ENCODE results near the gene CYP24A1.

The CYP24A1 gene

GRCh38 chr20:54203281-54203680, 29.5 kb upstream of the CYP24A1 start:
- H3K23ac ChIP-seq (ENCODE audit: low read depth, low read length, poor library complexity), result no peak overlapping the region
- H2BK120ac ChIP-seq (ENCODE audit: low read depth, low read length), result no peak overlapping the region
- no peak overlapping the region for H4K91ac ChIP-seq (ENCODE audit: low read depth, low read length, poor library complexity)
- H2BK12ac ChIP-seq (ENCODE audit: low read length), result no peak overlapping the region
- H3K4me1 ChIP-seq (ENCODE audit: control insufficient read depth in 2 of 2, insufficient read depth in 1 of 2, low read depth in 1 of 2, low read length in 2 of 2), result no peaks in the 10 kb centered on the region
- WGBS, 2 donors (ENCODE audit: extremely low coverage in 2 of 2, insufficient read length in 2 of 2, insufficient replicate concordance in 1 of 2), result no CpG with 5 or more reads among the region's 5 CpGs
- no peaks in the 10 kb centered on the region for H3K79me1 ChIP-seq (ENCODE audit: low read depth, low read length)
- H4K8ac ChIP-seq (ENCODE audit: low read depth, low read length), result no peak overlapping the region
- no peak overlapping the region for H2BK5ac ChIP-seq (ENCODE audit: low read length)
- H3K14ac ChIP-seq (ENCODE audit: low read length), result no peak overlapping the region
- H3K27ac ChIP-seq (replicated peaks; ENCODE audit: low read length), result no peak overlapping the region
- DNase-seq (ENCODE audit: low spot score), result no peak
- no peak overlapping the region for H3K18ac ChIP-seq (ENCODE audit: low read length)
- no peaks in the 10 kb centered on the region for H3K9me3 ChIP-seq (replicated peaks in 1 of 2; ENCODE audit: control insufficient read depth in 2 of 2, insufficient read depth in 1 of 2, low read depth in 1 of 2, low read length in 2 of 2)
- H2AFZ ChIP-seq (ENCODE audit: low read length), result no peak overlapping the region
- H3K4ac ChIP-seq (ENCODE audit: low read length), result no peak overlapping the region
- H2BK15ac ChIP-seq (ENCODE audit: low read length), result no peak overlapping the region
- H3K27me3 ChIP-seq (ENCODE audit: control insufficient read depth in 3 of 3, insufficient read depth in 3 of 3, low read depth in 1 of 3, low read length in 3 of 3), result peaks cover 0 to 19% (median 0%) of the 10 kb centered on the region in 3 experiments
- H3K4me3 ChIP-seq (ENCODE audit: low read length in 2 of 2), result no peak overlapping the region
- peaks cover 0 to 2% of the 10 kb centered on the region in 2 donors for H3K36me3 ChIP-seq (replicated peaks in 1 of 2; ENCODE audit: control insufficient read depth in 2 of 2, insufficient read depth in 2 of 2, low read length in 2 of 2)
- no peak overlapping the region for H3K9ac ChIP-seq (ENCODE audit: low read depth, low read length, poor library complexity)
- no peak overlapping the region for H2AK5ac ChIP-seq (ENCODE audit: low read depth, low read length)
- no peak overlapping the region for H3K4me2 ChIP-seq (ENCODE audit: insufficient read depth, low read length, poor library complexity, severe bottlenecking)

GRCh38 chr20:54201268-54201846, 27.6 kb upstream of the CYP24A1 start:
- Histone ChIP-seq H4K91ac (ENCODE audit: low read depth, low read length, poor library complexity) (no peak overlapping the region), H3K27ac (replicated peaks; ENCODE audit: low read length) (no peak overlapping the region), H2AK5ac (ENCODE audit: low read depth, low read length) (no peak overlapping the region), H3K23ac (ENCODE audit: low read depth, low read length, poor library complexity) (no peak overlapping the region), H3K9me3 (replicated peaks in 1 of 2; ENCODE audit: control insufficient read depth in 2 of 2, insufficient read depth in 1 of 2, low read depth in 1 of 2, low read length in 2 of 2) (no peaks in the 10 kb centered on the region), H3K9ac (ENCODE audit: low read depth, low read length, poor library complexity) (no peak overlapping the region), H3K4me3 (ENCODE audit: low read length in 2 of 2) (no peak overlapping the region), H3K14ac (ENCODE audit: low read length) (no peak overlapping the region), H3K4me1 (ENCODE audit: control insufficient read depth in 2 of 2, insufficient read depth in 1 of 2, low read depth in 1 of 2, low read length in 2 of 2) (no peaks in the 10 kb centered on the region), H2BK15ac (ENCODE audit: low read length) (no peak overlapping the region), H2AFZ (ENCODE audit: low read length) (no peak overlapping the region), H4K8ac (ENCODE audit: low read depth, low read length) (no peak overlapping the region), H3K4ac (ENCODE audit: low read length) (no peak overlapping the region), H3K18ac (ENCODE audit: low read length) (no peak overlapping the region), H3K4me2 (ENCODE audit: insufficient read depth, low read length, poor library complexity, severe bottlenecking) (no peak overlapping the region), H3K79me1 (ENCODE audit: low read depth, low read length) (no peaks in the 10 kb centered on the region), H2BK120ac (ENCODE audit: low read depth, low read length) (no peak overlapping the region), H3K36me3 (replicated peaks in 1 of 2; ENCODE audit: control insufficient read depth in 2 of 2, insufficient read depth in 2 of 2, low read length in 2 of 2) (peaks cover 0 to 2% of the 10 kb centered on the region in 2 donors), H2BK5ac (ENCODE audit: low read length) (no peak overlapping the region), H3K27me3 (ENCODE audit: control insufficient read depth in 3 of 3, insufficient read depth in 3 of 3, low read depth in 1 of 3, low read length in 3 of 3) (peaks cover 0 to 19% (median 0%) of the 10 kb centered on the region in 3 experiments), H2BK12ac (ENCODE audit: low read length) (no peak overlapping the region)
- no peak for DNase-seq (ENCODE audit: low spot score)
- no CpG with 5 or more reads among the region's 4 CpGs for WGBS, 2 donors (ENCODE audit: extremely low coverage in 2 of 2, insufficient read length in 2 of 2, insufficient replicate concordance in 1 of 2)

- DNase-seq (ENCODE audit: low spot score), result no peak
- H2BK120ac ChIP-seq (ENCODE audit: low read depth, low read length), result no peak overlapping the region
- no peak overlapping the region for H2BK12ac ChIP-seq (ENCODE audit: low read length)
- H2BK5ac ChIP-seq (ENCODE audit: low read length), result no peak overlapping the region
- peaks cover 0 to 2% of the 10 kb centered on the region in 2 donors for H3K4me1 ChIP-seq (ENCODE audit: control insufficient read depth in 2 of 2, insufficient read depth in 1 of 2, low read depth in 1 of 2, low read length in 2 of 2)
- no peak overlapping the region for H2AK5ac ChIP-seq (ENCODE audit: low read depth, low read length)
- H3K27ac ChIP-seq (replicated peaks; ENCODE audit: low read length), result no peak overlapping the region
- peaks cover 0 to 19% (median 0%) of the 10 kb centered on the region in 3 experiments for H3K27me3 ChIP-seq (ENCODE audit: control insufficient read depth in 3 of 3, insufficient read depth in 3 of 3, low read depth in 1 of 3, low read length in 3 of 3)
- H2BK15ac ChIP-seq (ENCODE audit: low read length), result no peak overlapping the region
- WGBS, 2 donors (ENCODE audit: extremely low coverage in 2 of 2, insufficient read length in 2 of 2, insufficient replicate concordance in 1 of 2), result no CpG with 5 or more reads among the region's 7 CpGs
- H3K79me1 ChIP-seq (ENCODE audit: low read depth, low read length), result no peaks in the 10 kb centered on the region
- no peaks in the 10 kb centered on the region for H3K9me3 ChIP-seq (replicated peaks in 1 of 2; ENCODE audit: control insufficient read depth in 2 of 2, insufficient read depth in 1 of 2, low read depth in 1 of 2, low read length in 2 of 2)
- H3K36me3 ChIP-seq (replicated peaks in 1 of 2; ENCODE audit: control insufficient read depth in 2 of 2, insufficient read depth in 2 of 2, low read length in 2 of 2), result peaks cover 0 to 2% of the 10 kb centered on the region in 2 donors
- no peak overlapping the region for H3K4me3 ChIP-seq (ENCODE audit: low read length in 2 of 2)
- no peak overlapping the region for H3K4me2 ChIP-seq (ENCODE audit: insufficient read depth, low read length, poor library complexity, severe bottlenecking)
- H3K4ac ChIP-seq (ENCODE audit: low read length), result no peak overlapping the region
- H3K23ac ChIP-seq (ENCODE audit: low read depth, low read length, poor library complexity), result no peak overlapping the region
- H3K14ac ChIP-seq (ENCODE audit: low read length), result no peak overlapping the region
- no peak overlapping the region for H4K8ac ChIP-seq (ENCODE audit: low read depth, low read length)
- no peak overlapping the region for H3K9ac ChIP-seq (ENCODE audit: low read depth, low read length, poor library complexity)
- no peak overlapping the region for H3K18ac ChIP-seq (ENCODE audit: low read length)
- H2AFZ ChIP-seq (ENCODE audit: low read length), result no peak overlapping the region
- no peak overlapping the region for H4K91ac ChIP-seq (ENCODE audit: low read depth, low read length, poor library complexity)
Observed at GRCh38 chr20:54200487-54201267, 26.9 kb upstream of the CYP24A1 start.

DNA sequence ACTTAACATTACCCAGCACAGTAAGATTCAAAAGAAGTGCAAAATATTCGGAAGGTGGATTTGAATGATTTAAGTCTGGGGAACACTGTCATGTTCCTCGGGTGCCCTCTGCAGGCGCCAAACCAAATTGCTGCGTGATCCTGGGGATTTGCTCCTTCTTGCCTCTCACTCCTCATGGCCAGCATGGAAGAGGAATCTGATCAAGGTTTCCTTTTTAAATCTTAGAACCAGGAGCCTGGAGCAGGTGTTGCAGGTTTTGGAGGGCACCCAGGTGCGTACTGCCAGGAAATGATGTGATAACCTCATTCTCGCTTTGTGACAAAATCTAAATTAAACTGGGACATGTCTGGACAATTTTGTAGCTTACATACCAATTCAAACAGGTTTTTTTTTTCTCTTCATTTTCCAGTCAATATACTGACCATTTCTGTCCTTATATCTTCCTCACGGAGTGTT, 26.0 kb upstream of the CYP24A1 start:
- H3K27ac ChIP-seq (replicated peaks; ENCODE audit: low read length), result no peak overlapping the region
- no peak overlapping the region for H2BK12ac ChIP-seq (ENCODE audit: low read length)
- H3K4me1 ChIP-seq (ENCODE audit: control insufficient read depth in 2 of 2, insufficient read depth in 1 of 2, low read depth in 1 of 2, low read length in 2 of 2), result peaks cover 0 to 2% of the 10 kb centered on the region in 2 donors
- H2BK15ac ChIP-seq (ENCODE audit: low read length), result no peak overlapping the region
- H3K18ac ChIP-seq (ENCODE audit: low read length), result no peak overlapping the region
- no peak overlapping the region for H3K14ac ChIP-seq (ENCODE audit: low read length)
- no peak overlapping the region for H2BK120ac ChIP-seq (ENCODE audit: low read depth, low read length)
- H3K79me1 ChIP-seq (ENCODE audit: low read depth, low read length), result no peaks in the 10 kb centered on the region
- H4K8ac ChIP-seq (ENCODE audit: low read depth, low read length), result no peak overlapping the region
- WGBS, 2 donors (ENCODE audit: extremely low coverage in 2 of 2, insufficient read length in 2 of 2, insufficient replicate concordance in 1 of 2), result no CpG with 5 or more reads among the region's 7 CpGs
- H3K23ac ChIP-seq (ENCODE audit: low read depth, low read length, poor library complexity), result no peak overlapping the region
- H2AFZ ChIP-seq (ENCODE audit: low read length), result peak overlapping the region; percentile 58
- no peak overlapping the region for H2AK5ac ChIP-seq (ENCODE audit: low read depth, low read length)
- peak; percentile 69 for DNase-seq (ENCODE audit: low spot score)
- no peak overlapping the region for H3K9ac ChIP-seq (ENCODE audit: low read depth, low read length, poor library complexity)
- peaks cover 0 to 19% (median 0%) of the 10 kb centered on the region in 3 experiments for H3K27me3 ChIP-seq (ENCODE audit: control insufficient read depth in 3 of 3, insufficient read depth in 3 of 3, low read depth in 1 of 3, low read length in 3 of 3)
- H3K4me2 ChIP-seq (ENCODE audit: insufficient read depth, low read length, poor library complexity, severe bottlenecking), result no peak overlapping the region
- H2BK5ac ChIP-seq (ENCODE audit: low read length), result no peak overlapping the region
- no peak overlapping the region for H3K4ac ChIP-seq (ENCODE audit: low read length)
- peaks cover 0 to 2% of the 10 kb centered on the region in 2 donors for H3K36me3 ChIP-seq (replicated peaks in 1 of 2; ENCODE audit: control insufficient read depth in 2 of 2, insufficient read depth in 2 of 2, low read length in 2 of 2)
- H3K4me3 ChIP-seq (ENCODE audit: low read length in 2 of 2), result no peak overlapping the region
- H4K91ac ChIP-seq (ENCODE audit: low read depth, low read length, poor library complexity), result no peak overlapping the region
- no peaks in the 10 kb centered on the region for H3K9me3 ChIP-seq (replicated peaks in 1 of 2; ENCODE audit: control insufficient read depth in 2 of 2, insufficient read depth in 1 of 2, low read depth in 1 of 2, low read length in 2 of 2)

Data from neuronal stem cell (in vitro differentiated cells).